HG03520 (cell line): ENCODE measurements around the gene HSPA4.

ENCODE experiments used
- ATAC-seq: cut with Tn5 transposase; IDR thresholded peaks from one replicate; pipeline ENCODE4 v1.9.1; 2021; ENCODE audit warnings: mild to moderate bottlenecking, moderate library complexity; ENCODE audit not compliant: unreplicated experiment

The HSPA4 gene

DNA sequence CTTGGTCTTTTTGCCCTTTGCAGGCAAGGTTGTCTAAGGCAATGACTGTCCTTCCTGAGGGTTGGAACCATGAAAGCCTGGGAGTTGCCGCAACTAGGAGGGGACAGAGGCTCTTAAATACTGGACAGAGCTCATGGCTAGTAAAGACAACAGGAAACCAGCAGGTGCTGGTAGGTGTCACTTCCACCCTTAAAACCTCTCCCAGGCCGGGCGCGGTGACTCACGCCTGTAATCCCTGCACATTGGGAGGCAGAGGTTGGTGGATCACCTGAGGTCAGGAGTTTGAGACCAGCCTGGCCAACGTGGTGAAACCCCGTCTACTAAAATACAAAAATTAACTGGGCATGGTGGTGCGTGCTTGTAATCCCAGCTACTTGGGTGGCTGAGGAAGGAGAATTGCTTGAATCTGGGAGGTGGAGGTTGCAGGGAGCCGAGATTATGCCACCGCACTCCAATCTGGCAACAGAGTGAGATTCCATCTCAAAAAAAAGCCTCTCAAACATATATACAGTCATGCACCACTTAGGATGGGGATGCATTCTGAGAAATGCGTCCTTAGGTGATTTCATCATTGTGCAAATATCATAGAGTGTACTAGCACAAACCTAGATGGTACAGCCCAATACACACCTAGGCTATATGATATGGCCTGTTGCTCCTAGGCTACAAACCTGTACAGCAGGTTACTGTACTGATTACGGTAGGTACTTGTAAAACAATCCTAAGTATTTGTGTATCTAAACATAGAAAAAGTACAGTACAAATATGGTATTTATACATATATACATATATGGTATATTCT is 102.7 kb downstream of the HSPA4 start:
- ATAC-seq, result no peak

GRCh38 chr5:133155326-133155969 is 103.6 kb downstream of the HSPA4 start:
- no peak for ATAC-seq
